ENCODE data around the gene RGP1.

Gene RGP1

DNA sequence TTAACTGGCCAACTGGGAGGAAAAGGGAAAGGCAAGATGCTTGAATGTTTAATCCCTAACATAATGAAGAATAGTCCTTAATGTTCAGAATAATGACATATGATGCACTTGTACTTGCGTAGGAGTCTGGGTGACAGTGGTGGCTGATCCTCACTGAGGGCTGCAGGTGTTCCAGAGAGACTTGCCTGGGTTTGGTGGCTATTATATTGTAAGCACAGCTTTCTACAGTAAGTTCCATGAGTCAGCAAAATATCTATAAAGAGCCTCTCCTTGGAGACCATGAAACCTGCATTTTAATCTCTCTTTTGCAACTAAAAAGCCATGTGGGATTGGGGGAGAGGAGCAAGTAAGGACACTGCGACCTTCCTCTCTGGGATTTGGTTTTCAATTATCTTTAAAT lies 40.5 kb downstream of the RGP1 start:
- Histone ChIP-seq H3K9me3 (ENCODE audit: control insufficient read depth, low read length) (no peaks in the 10 kb centered on the region), H3K4me1 (ENCODE audit: control insufficient read depth, insufficient read depth, low read length, poor library complexity, severe bottlenecking) (no peaks in the 10 kb centered on the region), H3K27ac (ENCODE audit: insufficient read depth, low read length, poor library complexity, severe bottlenecking) (no peak overlapping the region), H3K27me3 (replicated peaks; ENCODE audit: control insufficient read depth, insufficient read depth, low read length, poor library complexity, severe bottlenecking) (no peaks in the 10 kb centered on the region), H3K4me3 (ENCODE audit: insufficient read depth, low read depth, low read length, poor library complexity, severe bottlenecking) (no peak overlapping the region), H3K36me3 (ENCODE audit: control insufficient read depth, insufficient read depth, low read length) (peaks cover 13% of the 10 kb centered on the region)
- no peak for DNase-seq

DNA sequence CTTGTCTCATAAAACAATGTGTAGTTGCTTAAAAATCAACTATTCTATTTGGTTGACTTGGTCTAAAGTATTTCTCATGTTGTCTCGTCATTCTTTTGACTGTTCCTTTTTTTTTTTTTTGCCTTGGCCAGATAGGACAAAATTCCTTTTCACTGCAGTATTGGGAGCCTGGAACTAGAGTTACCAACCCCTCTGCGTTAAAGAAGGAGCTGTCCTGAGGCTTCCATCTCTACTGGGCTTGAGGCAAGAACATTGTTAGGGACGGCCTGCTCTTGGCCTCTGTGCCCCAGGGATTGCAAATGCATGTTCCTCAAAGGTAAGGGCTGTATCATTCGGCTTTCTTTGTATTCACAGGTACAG lies 40.9 kb downstream of the RGP1 start:
- no peaks in the 10 kb centered on the region for H3K4me1 ChIP-seq (ENCODE audit: control insufficient read depth, insufficient read depth, low read length, poor library complexity, severe bottlenecking)

DNA sequence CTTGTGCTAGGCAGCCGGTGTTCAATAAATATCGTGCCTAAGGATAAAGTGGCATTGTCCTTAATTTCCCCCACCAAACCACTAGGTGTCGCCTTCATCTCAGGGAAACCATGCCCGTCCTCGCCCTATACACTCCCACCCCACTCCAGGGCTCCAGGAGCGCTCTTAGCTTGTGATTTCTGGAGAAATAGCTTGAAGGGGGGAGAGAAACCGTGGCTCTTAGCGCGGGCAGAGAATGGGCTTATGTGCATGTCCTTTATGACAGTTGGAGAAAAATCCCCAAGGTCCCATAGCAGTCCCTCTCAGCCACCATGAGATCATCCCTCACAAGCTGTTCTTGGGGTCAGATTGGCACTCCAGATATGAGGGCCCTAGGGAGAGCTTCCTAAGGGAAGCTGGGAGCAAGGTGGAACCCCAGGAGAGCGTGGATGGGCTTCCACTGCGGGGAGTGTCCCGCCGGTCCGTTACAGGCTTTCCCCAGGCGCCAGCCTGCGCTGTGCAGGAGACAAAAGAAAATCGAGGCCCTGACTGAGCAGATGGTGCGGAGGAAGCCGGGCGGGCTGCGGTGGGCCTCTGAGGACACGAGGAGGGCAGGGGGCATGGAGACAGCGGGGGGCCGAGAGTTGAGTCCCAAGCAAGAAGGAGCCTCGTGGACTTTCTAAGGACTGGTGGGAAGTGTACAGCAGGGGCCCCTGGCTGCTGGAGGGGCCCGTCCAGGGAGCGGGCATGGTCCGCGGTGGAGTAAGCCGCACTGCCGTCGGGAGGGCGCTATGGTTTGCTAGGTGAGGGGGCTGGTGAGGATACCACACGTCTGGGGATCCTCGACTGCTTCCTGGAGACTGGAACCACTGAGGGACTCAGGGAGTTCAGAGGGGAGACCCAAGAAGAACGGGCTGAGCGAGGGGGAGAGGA lies 41.6 kb downstream of the RGP1 start:
- peak; percentile 21 to 44 (median 24) for DNase-seq
- Histone ChIP-seq H3K27me3 (replicated peaks; ENCODE audit: control insufficient read depth, insufficient read depth, low read length, poor library complexity, severe bottlenecking) (no peaks in the 10 kb centered on the region), H3K4me3 (ENCODE audit: insufficient read depth, low read depth, low read length, poor library complexity, severe bottlenecking) (no peak overlapping the region), H3K4me1 (ENCODE audit: control insufficient read depth, insufficient read depth, low read length, poor library complexity, severe bottlenecking) (no peaks in the 10 kb centered on the region), H3K9me3 (ENCODE audit: control insufficient read depth, low read length) (no peaks in the 10 kb centered on the region), H3K36me3 (ENCODE audit: control insufficient read depth, insufficient read depth, low read length) (peaks cover 13% of the 10 kb centered on the region), H3K27ac (ENCODE audit: insufficient read depth, low read length, poor library complexity, severe bottlenecking) (no peak overlapping the region)

More for the DNA sequence above, 40.9 kb downstream of the RGP1 start:
- Histone ChIP-seq H3K4me3 (ENCODE audit: insufficient read depth, low read depth, low read length, poor library complexity, severe bottlenecking) (no peak overlapping the region), H3K27ac (ENCODE audit: insufficient read depth, low read length, poor library complexity, severe bottlenecking) (no peak overlapping the region), H3K36me3 (ENCODE audit: control insufficient read depth, insufficient read depth, low read length) (peaks cover 13% of the 10 kb centered on the region), H3K27me3 (replicated peaks; ENCODE audit: control insufficient read depth, insufficient read depth, low read length, poor library complexity, severe bottlenecking) (no peaks in the 10 kb centered on the region), H3K9me3 (ENCODE audit: control insufficient read depth, low read length) (no peaks in the 10 kb centered on the region)
- no peak for DNase-seq

DNA sequence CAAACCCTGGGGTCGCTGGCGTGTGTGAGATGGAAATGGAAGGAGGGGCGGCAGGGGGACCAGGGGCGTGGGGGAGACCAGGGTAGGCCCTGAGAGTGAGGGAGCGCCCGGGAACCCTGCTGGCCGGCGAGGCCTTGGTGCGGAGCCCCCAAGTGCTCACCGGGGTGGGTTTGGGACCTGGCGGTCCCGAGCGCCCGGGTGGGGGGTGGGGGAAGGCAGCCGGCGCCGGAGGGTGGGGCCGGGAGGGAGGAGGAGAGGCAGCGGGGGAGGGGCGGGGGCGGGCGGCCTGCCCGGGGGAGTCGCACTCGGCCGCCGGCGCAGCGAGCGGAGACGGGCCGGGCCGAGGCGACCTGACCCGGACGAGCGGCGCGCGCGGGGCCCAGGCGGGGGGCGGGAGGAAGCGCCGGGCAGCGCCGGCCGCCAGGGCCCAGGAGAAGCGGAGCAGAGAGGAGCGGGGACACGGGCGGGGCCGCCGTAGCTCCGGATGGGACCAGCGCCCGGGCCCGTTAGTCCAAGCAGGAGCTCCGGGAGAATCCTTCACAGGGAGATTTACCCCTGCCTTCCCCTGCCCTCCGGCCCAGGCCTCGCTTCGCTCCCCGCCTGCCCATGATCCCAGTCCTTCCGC lies 42.3 kb downstream of the RGP1 start, which contains the start of gene NPR2:
Gene NPR2, plus strand, starts transcription at position 295 of the 625 bp plus-strand sequence. CDS start 818 bp downstream, outside the sequence.
- Histone ChIP-seq H3K27me3 (replicated peaks; ENCODE audit: control insufficient read depth, insufficient read depth, low read length, poor library complexity, severe bottlenecking) (no peaks in the 10 kb centered on the region), H3K27ac (ENCODE audit: insufficient read depth, low read length, poor library complexity, severe bottlenecking) (no peak within 1 kb of the TSS), H3K9me3 (ENCODE audit: control insufficient read depth, low read length) (no peaks in the 10 kb centered on the region), H3K4me3 (ENCODE audit: insufficient read depth, low read depth, low read length, poor library complexity, severe bottlenecking) (no peak within 1 kb of the TSS), H3K36me3 (ENCODE audit: control insufficient read depth, insufficient read depth, low read length) (peaks cover 7% of the 10 kb centered on the region), H3K4me1 (ENCODE audit: control insufficient read depth, insufficient read depth, low read length, poor library complexity, severe bottlenecking) (no peaks in the 10 kb centered on the region)
- no peak for DNase-seq

DNA sequence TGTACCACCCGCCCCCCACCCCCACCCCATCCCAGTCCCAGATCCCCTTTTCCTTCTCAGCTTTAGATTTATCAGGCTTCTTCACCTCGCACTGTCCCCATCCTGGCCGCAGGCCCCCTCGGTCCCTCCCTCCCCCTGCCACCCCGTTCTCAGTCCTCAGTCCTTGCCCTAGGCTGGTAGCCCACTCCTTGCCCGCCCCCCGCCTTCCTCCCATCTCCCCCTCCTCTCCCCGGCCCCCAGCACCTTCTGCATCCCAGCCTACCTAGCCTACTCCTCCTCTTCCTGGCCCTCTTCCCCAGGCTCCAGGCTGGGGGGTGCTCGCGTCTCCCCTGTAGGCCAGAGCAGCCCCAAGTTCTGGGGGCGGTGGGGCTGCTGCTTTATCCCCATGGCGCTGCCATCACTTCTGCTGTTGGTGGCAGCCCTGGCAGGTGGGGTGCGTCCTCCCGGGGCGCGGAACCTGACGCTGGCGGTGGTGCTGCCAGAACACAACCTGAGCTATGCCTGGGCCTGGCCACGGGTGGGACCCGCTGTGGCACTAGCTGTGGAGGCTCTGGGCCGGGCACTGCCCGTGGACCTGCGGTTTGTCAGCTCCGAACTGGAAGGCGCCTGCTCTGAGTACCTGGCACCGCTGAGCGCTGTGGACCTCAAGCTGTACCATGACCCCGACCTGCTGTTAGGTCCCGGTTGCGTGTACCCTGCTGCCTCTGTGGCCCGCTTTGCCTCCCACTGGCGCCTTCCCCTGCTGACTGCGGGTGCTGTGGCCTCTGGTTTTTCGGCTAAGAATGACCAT lies 43.1 kb downstream of the RGP1 start:
- H3K27me3 ChIP-seq (replicated peaks; ENCODE audit: control insufficient read depth, insufficient read depth, low read length, poor library complexity, severe bottlenecking), result no peaks in the 10 kb centered on the region
- H3K4me3 ChIP-seq (ENCODE audit: insufficient read depth, low read depth, low read length, poor library complexity, severe bottlenecking), result no peak overlapping the region
- no peak for DNase-seq
- peaks cover 6% of the 10 kb centered on the region for H3K36me3 ChIP-seq (ENCODE audit: control insufficient read depth, insufficient read depth, low read length)
- no peaks in the 10 kb centered on the region for H3K4me1 ChIP-seq (ENCODE audit: control insufficient read depth, insufficient read depth, low read length, poor library complexity, severe bottlenecking)
- no peak overlapping the region for H3K27ac ChIP-seq (ENCODE audit: insufficient read depth, low read length, poor library complexity, severe bottlenecking)
- H3K9me3 ChIP-seq (ENCODE audit: control insufficient read depth, low read length), result no peaks in the 10 kb centered on the region

DNA sequence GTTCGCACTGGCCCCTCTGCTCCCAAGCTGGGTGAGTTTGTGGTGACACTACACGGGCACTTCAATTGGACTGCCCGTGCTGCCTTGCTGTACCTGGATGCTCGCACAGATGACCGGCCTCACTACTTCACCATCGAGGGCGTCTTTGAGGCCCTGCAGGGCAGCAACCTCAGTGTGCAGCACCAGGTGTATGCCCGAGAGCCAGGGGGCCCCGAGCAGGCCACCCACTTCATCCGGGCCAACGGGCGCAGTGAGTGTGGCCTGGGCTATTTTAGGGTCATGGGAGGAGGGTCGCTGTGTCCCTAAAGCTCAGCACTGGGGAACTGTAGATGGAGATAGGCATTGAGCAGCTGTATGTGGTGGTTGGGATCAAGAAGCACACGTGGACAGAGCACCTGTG lies 43.7 kb downstream of the RGP1 start:
- Histone ChIP-seq H3K27me3 (replicated peaks; ENCODE audit: control insufficient read depth, insufficient read depth, low read length, poor library complexity, severe bottlenecking) (no peaks in the 10 kb centered on the region), H3K4me3 (ENCODE audit: insufficient read depth, low read depth, low read length, poor library complexity, severe bottlenecking) (no peak overlapping the region), H3K36me3 (ENCODE audit: control insufficient read depth, insufficient read depth, low read length) (peaks cover 6% of the 10 kb centered on the region), H3K27ac (ENCODE audit: insufficient read depth, low read length, poor library complexity, severe bottlenecking) (no peak overlapping the region), H3K4me1 (ENCODE audit: control insufficient read depth, insufficient read depth, low read length, poor library complexity, severe bottlenecking) (no peaks in the 10 kb centered on the region), H3K9me3 (ENCODE audit: control insufficient read depth, low read length) (no peaks in the 10 kb centered on the region)
- DNase-seq, result no peak

DNA sequence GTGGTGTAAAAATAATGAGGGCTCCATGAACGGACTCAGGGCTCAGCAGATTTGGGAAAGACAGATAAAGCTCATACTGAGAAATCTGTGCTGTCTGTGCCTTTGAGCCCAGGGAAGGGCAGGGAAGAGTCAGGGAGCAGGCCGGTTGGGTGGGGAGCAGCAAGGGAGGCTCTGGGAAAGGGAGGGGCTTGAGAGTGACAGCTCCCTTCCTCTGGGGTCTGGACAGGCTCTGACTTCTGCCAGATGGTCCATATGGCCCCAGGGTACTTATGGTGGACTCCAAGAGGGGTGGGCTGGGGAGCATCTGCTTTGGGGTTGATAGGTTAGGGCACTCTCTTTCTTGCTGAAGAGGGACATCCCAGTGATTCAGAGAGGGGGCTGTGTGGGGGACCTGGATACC lies 44.4 kb downstream of the RGP1 start:
- H3K27ac ChIP-seq (ENCODE audit: insufficient read depth, low read length, poor library complexity, severe bottlenecking), result no peak overlapping the region
- H3K9me3 ChIP-seq (ENCODE audit: control insufficient read depth, low read length), result no peaks in the 10 kb centered on the region
- H3K27me3 ChIP-seq (replicated peaks; ENCODE audit: control insufficient read depth, insufficient read depth, low read length, poor library complexity, severe bottlenecking), result no peaks in the 10 kb centered on the region
- no peak overlapping the region for H3K4me3 ChIP-seq (ENCODE audit: insufficient read depth, low read depth, low read length, poor library complexity, severe bottlenecking)
- no peak for DNase-seq
- H3K36me3 ChIP-seq (ENCODE audit: control insufficient read depth, insufficient read depth, low read length), result peaks cover 6% of the 10 kb centered on the region
- H3K4me1 ChIP-seq (ENCODE audit: control insufficient read depth, insufficient read depth, low read length, poor library complexity, severe bottlenecking), result no peaks in the 10 kb centered on the region

DNA sequence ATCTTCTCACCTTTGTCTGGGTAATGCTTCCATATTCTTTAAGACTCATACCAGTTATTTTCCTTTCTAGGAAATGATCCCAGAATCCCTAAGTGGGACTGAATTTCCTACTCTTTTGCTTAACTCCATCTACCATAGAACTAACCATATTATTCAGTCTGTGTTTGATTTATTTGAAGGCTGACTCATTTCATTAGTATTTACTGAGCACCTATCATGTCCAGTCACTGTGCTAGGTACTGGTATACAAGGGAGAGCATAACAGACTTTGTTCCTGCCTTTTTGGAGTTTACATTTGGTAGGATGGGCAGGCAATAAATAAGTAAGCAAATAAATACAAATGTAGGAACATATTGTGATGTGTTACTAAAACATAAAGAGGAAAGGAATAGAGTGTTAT lies 46.6 kb downstream of the RGP1 start:
- Histone ChIP-seq H3K4me1 (ENCODE audit: control insufficient read depth, insufficient read depth, low read length, poor library complexity, severe bottlenecking) (no peaks in the 10 kb centered on the region), H3K36me3 (ENCODE audit: control insufficient read depth, insufficient read depth, low read length) (peaks cover 6% of the 10 kb centered on the region), H3K4me3 (ENCODE audit: insufficient read depth, low read depth, low read length, poor library complexity, severe bottlenecking) (no peak overlapping the region), H3K27ac (ENCODE audit: insufficient read depth, low read length, poor library complexity, severe bottlenecking) (no peak overlapping the region), H3K27me3 (replicated peaks; ENCODE audit: control insufficient read depth, insufficient read depth, low read length, poor library complexity, severe bottlenecking) (no peaks in the 10 kb centered on the region), H3K9me3 (ENCODE audit: control insufficient read depth, low read length) (no peaks in the 10 kb centered on the region)
- no peak for DNase-seq

DNA sequence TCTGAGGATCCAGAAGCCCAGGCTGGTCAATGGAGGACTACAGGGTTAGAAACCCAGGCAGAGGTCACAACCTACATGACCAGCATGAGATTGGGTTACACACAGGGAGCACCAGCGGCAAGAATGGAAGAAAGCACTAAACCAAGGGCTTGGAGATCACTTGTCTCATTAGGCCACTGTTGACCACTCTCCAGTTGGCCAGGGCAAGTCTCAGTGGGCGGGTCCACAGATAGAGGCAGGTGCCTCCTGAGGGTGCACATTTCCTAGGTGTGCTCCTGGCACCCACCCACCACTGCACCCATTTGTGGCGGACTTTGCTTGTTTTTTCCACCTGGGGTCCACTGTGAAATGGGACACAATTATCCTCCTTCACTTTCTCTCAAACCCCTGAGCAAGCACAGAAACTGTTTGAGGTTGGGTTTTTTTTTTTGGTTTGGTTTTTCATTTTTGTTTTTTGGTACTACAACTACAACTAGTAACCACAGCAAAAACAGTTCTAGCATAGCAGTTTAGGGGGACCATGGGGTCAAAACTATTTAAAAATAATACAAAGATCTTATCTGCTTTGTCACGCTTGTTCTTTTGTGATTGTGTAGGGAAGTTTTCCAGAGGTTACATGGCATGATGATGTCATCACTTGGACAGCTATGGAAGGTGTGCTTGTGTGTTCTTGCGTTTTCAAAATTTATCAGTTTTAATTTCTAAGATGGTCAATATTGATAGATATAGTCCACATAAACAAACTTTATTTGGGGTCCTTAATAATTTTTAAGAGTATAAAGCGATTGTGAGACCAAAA lies 48.4 kb downstream of the RGP1 start:
- Histone ChIP-seq H3K4me1 (ENCODE audit: control insufficient read depth, insufficient read depth, low read length, poor library complexity, severe bottlenecking) (no peaks in the 10 kb centered on the region), H3K9me3 (ENCODE audit: control insufficient read depth, low read length) (no peaks in the 10 kb centered on the region), H3K27me3 (replicated peaks; ENCODE audit: control insufficient read depth, insufficient read depth, low read length, poor library complexity, severe bottlenecking) (no peaks in the 10 kb centered on the region), H3K4me3 (ENCODE audit: insufficient read depth, low read depth, low read length, poor library complexity, severe bottlenecking) (no peak overlapping the region), H3K36me3 (ENCODE audit: control insufficient read depth, insufficient read depth, low read length) (peaks cover 6% of the 10 kb centered on the region), H3K27ac (ENCODE audit: insufficient read depth, low read length, poor library complexity, severe bottlenecking) (no peak overlapping the region)
- DNase-seq, result no peak
